ENCODE results near the gene WDR82.

WDR82 gene

DNA sequence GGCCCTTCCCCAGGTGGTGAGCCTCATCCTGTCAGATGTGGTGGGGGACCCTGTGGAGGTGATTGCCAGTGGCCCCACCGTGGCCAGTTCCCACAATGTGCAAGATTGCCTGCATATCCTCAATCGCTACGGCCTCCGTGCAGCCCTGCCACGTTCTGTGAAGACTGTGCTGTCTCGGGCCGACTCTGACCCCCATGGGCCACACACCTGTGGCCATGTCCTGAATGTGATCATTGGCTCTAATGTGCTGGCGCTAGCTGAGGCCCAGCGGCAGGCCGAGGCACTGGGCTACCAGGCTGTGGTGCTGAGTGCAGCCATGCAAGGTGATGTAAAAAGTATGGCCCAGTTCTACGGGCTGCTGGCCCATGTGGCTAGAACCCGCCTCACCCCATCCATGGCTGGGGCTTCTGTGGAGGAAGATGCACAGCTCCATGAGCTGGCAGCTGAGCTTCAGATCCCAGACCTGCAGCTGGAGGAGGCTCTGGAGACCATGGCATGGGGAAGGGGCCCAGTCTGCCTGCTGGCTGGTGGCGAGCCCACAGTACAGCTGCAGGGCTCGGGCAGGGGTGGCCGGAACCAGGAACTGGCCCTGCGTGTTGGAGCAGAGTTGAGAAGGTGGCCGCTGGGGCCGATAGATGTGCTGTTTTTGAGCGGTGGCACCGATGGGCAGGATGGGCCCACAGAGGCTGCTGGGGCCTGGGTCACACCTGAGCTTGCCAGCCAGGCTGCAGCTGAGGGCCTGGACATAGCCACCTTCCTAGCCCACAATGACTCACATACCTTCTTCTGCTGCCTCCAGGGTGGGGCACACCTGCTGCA lies 14.0 kb upstream of the WDR82 start:
- H3K4me3 ChIP-seq (ENCODE audit: low read length): no peak overlapping the region
- no peak for DNase-seq (ENCODE audit: low read depth)
- TF ChIP-seq, protein P1, sequence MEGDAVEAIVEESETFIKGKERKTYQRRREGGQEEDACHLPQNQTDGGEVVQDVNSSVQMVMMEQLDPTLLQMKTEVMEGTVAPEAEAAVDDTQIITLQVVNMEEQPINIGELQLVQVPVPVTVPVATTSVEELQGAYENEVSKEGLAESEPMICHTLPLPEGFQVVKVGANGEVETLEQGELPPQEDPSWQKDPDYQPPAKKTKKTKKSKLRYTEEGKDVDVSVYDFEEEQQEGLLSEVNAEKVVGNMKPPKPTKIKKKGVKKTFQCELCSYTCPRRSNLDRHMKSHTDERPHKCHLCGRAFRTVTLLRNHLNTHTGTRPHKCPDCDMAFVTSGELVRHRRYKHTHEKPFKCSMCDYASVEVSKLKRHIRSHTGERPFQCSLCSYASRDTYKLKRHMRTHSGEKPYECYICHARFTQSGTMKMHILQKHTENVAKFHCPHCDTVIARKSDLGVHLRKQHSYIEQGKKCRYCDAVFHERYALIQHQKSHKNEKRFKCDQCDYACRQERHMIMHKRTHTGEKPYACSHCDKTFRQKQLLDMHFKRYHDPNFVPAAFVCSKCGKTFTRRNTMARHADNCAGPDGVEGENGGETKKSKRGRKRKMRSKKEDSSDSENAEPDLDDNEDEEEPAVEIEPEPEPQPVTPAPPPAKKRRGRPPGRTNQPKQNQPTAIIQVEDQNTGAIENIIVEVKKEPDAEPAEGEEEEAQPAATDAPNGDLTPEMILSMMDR (conservative IDR thresholded peaks at IDR 0.05; ENCODE audit: low read depth, low read length): no peak

DNA sequence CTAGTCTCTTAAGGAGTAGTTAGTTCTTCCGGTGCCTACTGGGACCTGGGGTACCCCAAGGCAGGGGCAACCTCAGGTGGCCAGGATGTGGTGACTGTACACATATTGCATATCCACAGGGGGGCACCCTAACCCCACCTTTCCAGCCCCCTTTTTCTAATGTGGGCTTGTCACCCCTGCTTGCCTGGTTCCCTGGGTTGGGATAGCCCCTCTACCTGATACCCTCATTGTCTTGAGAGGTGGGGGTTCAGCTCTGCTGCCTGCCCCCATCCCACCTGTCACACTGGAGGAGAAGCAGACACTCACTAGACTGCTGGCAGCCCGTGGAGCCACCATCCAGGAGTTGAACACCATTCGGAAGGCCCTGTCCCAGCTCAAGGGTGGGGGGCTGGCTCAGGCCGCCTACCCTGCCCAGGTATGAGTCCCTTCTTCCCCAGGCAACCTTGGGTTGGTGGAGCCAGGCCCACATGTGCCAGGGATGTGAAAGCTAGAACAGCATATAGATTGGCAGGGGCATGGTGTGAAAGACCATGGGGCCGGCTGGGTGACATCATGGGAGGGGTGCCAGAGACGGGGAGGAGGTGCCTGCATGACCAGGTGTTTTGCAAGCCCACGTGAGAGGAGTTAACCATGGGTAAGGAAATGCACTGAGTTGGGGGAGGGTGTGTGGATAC lies 13.2 kb upstream of the WDR82 start:
- TF ChIP-seq, protein P1 (conservative IDR thresholded peaks at IDR 0.05; ENCODE audit: low read depth, low read length): peak; percentile 58
- H3K4me3 ChIP-seq (ENCODE audit: low read length): no peak overlapping the region
- no peak for DNase-seq (ENCODE audit: low read depth)

DNA sequence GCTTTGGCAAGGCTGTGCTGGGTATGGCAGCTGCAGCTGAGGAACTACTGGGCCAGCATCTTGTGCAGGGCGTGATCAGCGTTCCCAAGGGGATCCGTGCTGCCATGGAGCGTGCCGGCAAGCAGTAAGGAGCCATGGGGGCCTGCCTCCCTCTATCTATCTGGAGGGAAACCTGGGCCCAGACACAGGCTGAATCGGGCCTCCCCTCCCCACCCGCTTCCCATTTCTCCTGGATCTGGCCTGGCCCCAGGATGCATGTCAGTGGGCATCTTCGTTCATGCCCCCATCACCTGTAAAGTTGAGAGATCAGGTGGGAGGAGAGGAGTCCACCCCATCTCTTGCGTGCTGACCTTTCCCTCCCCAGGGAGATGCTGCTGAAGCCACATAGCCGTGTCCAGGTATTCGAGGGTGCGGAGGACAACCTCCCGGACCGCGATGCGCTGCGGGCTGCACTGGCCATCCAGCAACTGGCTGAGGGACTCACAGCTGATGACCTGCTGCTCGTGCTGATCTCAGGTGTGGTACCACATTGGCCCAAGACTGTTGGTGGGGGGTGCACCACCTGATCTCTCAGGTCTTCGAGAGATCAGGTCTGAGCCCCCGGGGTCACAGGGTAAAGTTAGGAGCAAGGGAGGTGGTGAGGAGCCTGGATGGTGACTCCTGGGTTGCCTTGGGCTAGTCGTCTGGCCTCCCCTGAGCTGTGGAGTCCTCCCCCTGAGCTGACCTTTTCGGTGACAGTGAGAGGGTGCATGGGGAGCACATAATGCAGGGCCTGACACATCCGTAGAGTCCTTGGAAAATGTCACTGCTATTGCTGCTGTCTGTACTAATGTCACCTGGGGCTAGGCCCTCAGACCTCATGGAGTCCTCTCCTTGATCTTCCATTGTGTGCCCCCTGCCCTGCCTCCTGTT lies 12.4 kb upstream of the WDR82 start:
- TF ChIP-seq, protein P1 (conservative IDR thresholded peaks at IDR 0.05; ENCODE audit: low read depth, low read length): no peak
- no peak overlapping the region for H3K4me3 ChIP-seq (ENCODE audit: low read length)
- DNase-seq (ENCODE audit: low read depth): no peak

DNA sequence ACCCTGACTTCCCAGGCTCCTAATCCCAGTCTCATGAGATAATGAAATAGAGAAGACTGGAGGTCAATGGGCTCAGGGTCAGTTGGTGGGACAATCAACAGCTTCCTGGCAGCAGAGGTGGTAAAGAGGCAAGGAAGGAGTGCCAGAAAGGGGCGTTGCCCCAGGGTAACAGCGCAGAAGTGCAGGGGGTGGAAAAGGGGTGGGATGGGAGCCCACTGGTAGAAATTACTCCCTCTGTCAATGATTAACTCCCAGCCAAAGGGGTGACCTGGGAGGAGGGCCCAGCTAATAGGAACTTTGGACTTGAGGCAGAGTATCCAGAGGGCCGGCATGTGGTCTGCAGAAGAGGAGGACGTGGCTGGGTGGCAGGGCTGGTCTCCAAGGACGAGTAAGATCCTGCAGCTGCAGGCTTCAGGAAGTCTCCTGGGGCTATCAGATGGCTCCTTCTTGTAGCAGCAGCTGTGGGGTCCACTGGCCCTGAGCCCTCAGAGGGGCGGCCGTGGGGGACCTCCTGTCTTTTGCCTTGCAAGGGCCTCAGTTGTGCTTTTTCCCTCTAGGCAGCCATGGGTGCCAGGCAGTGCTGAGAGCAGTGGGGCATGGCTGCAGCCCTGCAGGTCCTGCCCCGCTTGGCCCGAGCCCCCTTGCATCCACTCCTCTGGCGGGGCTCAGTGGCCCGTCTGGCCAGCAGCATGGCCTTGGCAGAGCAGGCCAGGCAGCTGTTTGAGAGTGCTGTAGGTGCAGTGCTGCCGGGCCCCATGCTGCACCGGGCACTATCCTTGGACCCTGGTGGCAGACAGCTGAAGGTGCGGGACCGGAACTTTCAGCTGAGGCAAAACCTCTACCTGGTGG lies 11.5 kb upstream of the WDR82 start:
- TF ChIP-seq, protein P1 (conservative IDR thresholded peaks at IDR 0.05; ENCODE audit: low read depth, low read length): no peak
- no peak overlapping the region for H3K4me3 ChIP-seq (ENCODE audit: low read length)
- DNase-seq (ENCODE audit: low read depth): no peak

DNA sequence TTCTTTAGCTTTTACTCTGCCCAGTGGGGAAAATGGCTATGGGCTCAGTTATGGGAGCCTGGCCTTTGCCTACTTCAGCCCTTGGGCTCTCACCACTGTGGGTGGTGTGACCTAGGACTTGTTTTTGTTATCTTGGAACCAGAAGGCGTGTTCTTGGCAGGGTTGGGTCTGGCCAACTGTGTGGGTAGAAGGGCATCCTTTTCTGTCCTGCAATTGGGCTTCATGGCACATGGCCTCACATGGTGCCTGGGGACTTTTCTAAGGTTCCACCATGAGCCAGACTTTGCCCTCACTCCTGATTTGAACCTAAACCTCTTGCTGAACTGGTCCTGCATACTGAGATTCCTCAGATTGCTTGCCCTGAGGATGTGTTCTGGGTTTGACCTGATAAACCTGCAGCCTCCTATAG lies 10.9 kb upstream of the WDR82 start:
- H3K4me3 ChIP-seq (ENCODE audit: low read length): no peak overlapping the region
- TF ChIP-seq, protein P1 (conservative IDR thresholded peaks at IDR 0.05; ENCODE audit: low read depth, low read length): no peak
- DNase-seq (ENCODE audit: low read depth): no peak

DNA sequence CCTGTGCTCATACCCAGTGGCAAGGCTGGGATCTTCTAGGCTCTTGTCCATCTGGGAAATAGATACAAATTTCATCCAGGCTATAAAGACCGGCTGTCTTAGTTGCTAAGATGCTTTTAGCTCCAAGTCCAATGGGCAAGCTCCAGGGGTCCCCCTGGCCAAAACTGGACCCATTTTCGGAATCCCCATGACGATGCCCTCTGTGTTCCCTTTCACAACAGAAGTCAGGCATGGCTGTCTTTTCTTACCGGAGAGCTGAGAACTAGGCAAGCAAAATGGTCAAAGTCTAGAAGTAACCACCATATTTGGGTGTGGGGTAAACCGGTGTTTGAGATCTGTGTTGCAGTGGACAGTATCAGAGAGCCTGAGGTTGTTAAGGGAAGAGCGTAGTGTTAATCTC lies 10.2 kb upstream of the WDR82 start:
- TF ChIP-seq, protein P1 (conservative IDR thresholded peaks at IDR 0.05; ENCODE audit: low read depth, low read length): no peak
- peak overlapping the region; percentile 95 for H3K4me3 ChIP-seq (ENCODE audit: low read length)
- DNase-seq (ENCODE audit: low read depth): no peak

Measured in retinal pigment epithelial cell (primary cell).